HG03432 (cell line): ENCODE data around the gene RPS6KA1.
"Not testable (repeated sequence)": the region's sequence is repeated elsewhere in the genome, so short reads cannot be mapped to it uniquely, and the experiment has no call there.

Experiments used
- ATAC-seq: cut with Tn5 transposase; IDR thresholded peaks from one replicate; pipeline ENCODE4 v1.9.1; 2021; ENCODE audit warnings: mild to moderate bottlenecking, moderate library complexity; ENCODE audit not compliant: unreplicated experiment

Gene RPS6KA1

DNA sequence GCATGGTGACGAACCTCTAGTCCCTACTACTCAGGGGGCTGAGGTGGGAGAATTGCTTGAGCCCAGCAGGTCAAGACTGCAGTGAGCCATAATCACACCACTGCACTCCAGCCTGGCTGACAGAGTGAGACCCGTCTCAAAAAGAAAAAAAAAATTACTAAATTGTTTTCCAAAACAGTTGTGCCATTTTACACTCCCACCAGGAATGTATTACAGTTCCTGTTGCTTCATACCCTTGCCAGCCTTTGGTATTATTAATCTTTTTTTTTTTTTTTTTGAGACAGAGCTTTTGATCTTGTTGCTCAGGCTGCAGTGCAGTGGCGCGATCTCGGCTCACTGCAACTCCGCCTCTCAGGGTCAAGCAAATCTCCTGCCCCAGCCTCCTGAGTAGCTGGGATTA, 55.9 kb downstream of the RPS6KA1 start:
- no peak for ATAC-seq

DNA sequence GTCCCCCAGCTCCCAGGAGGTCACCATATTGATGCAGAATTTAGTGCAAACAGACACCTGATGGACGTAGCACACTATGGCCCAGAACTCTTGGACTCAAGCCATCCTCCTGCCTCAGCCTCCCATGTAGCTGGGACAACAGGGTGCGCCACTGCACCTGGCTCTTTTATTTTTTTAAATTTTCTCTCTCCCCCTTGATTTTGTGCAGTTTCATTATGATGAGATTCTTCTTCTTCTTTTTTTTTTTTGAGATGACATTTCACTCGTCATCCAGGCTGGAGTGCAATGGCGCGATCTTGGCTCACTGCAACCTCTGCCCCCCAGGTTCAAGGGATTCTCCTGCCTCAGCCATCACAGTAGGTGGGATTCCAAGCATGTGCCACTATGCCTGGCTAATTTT, 63.8 kb downstream of the RPS6KA1 start:
- ATAC-seq, result no peak

DNA sequence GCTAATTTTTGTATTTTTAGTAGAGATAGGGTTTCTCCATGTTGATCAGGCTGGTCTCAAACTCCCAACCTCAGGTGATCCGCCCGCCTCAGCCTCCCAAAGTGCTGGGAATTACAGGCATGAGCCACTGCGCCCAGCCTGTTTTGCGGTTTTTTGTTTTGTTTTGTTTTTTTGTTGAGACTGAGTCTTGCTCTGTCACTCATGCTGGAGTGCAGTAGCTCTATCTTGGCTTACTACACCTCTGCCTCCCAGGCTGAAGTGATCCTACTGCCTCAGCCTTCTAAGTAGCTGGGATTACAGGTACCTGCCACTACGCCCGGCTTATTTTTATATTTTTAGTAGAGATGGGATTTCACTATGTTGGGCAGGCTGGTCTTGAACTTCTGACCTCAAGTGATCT, 65.0 kb downstream of the RPS6KA1 start:
- not testable (repeated sequence) for ATAC-seq

DNA sequence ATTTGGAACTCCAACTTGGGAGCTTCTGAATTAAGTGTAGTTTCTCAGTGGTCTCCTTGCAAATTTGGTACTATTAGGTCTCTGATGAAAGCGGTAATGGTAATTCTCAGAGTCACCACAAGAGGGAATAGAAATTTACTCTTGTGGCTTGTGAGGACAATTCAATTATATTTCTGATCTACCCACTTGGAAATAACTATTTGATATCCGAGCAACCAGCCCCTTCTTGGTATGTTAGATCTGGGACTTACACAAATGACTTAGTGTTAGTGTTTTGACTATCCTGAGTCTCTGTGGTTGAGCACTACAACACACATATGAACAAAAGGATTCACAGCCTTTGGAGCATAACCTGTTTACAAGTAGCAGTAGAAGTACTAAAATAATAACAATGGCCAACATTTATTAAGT, 68.1 kb downstream of the RPS6KA1 start:
- ATAC-seq, result no peak

DNA sequence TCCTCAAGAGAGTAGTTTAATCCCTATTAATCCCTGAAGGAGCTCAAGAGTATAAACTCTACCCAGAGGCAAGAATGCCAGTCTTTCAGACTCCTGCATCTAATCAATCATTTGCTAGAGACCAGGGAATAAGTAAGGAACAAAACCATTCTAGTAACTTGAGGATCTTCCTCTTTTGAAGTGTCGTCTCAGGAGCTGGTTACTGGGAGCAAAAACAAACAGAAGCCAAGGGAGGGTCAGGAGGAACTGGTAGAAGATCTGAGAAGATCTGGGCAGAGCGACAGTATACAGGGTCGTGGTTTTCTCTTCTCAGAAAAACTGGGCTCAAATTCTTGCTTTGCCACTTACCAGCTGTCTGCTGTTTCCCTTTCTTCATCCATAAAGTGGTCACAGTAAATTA, 69.3 kb downstream of the RPS6KA1 start:
- no peak for ATAC-seq

DNA sequence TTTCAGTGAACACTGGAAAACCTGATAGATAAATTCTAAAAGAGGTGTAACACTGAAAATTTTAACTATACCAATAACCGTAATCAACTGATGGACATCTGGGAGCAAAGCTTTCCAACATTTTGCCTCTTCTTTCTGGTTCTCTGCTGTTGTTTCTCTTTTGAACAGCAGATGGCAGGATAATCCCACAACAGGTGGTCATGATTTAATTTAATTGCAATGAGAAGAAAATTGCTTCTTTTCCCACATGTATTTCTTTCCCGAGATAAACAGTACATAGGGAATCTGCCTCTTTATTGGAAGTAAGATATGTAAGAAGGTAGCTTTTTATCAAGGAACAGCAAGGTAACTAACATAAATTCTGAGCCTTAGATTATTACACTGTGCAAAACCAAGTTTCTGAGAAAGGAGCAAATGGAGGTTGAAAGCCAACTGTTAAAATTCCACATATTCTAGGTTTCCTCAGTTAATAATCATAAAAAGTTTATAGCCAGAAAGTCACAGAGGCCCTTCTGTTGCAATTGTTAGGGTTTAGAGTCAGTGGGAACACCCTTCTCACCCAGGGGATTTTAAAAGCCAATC, 72.9 kb downstream of the RPS6KA1 start:
- ATAC-seq, result no peak

DNA sequence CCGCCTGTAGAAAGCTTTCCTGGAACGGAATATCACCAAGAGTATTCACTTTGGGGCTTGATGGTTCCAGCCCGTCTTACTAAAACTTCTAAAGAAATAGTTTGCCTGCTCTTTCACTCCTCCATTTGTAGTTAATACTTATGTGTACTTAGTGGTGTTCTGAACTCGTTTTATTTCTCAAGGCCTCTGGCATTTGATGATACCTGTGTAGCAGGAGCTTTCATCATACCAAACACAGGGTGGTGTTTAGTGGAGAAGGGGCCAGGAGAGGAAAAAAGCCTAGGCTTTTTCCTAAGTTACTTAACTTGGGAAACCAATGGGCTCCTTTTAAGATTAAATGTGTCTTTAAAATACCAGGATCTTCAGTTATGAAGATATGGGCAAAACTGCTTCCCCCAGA, 74.3 kb downstream of the RPS6KA1 start:
- ATAC-seq, result no peak

DNA sequence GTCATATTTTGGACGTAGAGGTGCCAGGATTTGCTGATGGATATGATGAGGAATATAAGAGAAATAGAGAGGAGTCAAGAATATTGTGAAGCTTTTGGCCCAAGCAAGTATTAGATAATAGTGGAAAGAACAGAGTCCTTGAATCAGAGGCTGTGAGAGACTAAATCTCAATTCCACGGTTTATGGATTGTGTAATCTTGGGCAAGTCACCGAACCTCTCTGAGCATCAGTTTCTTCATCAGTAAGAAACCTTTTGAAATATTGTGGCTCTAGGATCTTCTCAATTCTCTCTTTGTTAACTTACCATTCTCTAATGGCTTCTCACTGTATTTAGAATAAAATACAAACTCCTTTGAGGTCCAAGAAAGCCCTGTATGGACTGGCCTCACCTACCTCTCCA, 77.6 kb downstream of the RPS6KA1 start:
- ATAC-seq, result no peak

DNA sequence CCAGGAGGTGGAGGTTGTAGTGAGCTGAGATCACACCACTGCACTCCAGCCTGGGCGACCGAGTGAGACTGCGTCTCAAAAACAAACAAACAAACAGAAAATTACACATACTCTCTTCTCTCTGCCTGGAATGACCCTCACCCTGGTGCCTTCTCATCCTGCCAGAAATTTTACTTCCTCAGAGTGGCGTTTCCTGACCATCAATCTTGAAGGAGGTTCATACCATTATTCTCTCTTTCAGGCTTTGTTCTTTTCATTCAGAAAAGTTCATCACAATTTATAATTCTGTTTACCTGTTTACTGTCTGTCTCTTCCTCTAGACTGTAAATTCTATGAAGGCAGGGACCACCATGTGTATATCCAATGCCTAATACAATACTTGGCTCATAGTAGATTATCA, 79.3 kb downstream of the RPS6KA1 start:
- no peak for ATAC-seq

DNA sequence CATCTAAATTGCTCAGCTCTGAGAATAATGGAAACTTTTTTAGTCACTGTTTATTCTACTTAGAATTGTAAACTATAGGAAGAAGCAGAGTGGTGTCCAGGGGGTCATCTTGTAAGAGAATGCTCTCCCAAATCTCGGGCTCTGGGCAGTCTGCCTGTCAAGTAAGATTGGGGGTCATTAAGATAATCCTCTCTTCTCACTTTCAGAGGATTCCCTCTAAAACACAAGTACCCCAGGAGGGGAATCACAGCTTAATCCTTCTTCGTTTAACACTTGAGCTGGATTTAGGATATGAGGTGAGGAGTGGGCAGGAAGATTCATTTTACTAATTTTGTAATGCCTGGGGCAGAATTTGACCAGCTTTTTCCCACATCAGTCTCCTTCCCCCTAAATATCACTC, 81.2 kb downstream of the RPS6KA1 start:
- no peak for ATAC-seq

DNA sequence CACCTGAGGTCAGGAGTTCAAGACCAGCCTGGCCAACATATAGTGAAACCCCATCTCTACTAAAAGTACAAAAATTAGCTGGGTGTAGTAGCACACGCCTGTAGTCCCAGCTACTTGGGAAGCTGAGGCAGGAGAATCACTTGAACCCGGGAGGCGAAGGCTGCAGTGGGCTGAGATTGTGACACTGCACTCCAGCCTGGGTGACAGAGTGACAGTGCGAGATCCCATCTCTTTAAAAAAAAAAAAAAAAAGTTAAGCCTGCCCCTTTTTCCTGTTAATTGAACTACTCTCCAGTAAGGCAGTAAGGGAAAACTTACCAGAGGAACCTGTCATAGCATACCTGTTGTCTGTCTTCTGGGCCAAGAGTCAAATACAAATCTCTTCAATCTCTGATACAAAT, 83.1 kb downstream of the RPS6KA1 start:
- not testable (repeated sequence) for ATAC-seq

DNA sequence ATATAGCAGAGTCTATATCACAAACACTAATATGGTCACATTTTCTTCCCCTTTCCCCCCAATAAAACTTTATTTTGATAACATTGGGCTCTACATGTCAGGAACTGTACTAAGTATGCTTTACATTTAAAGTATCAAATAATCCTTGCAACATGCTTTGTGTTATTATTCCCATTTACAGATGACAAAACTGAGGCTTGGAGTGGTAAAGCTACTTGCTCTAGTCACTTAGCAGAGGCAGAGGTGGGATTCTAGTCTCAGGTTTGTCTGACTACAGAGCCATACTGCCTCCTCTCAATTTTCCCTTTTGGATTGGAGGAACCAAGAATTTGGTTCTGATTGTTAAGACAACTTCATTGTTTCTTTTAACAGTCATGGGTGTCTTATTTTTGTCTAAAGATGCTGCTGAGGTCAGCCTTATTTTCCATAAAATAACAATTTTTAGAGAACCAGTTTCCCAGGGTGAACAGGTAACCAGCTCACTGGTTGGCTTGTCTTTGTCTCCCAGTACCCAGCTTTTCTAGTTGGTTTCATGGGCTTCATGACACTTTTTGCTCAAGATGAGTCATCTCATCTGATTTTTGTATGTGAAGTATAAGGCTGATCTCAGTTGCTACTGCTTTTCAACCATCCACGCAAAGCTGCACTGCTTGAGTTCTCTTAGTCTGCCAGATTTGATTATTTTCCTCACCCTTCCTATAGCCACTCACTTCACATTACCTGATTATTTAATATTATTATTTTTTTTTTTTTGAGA, 85.3 kb downstream of the RPS6KA1 start:
- ATAC-seq, result no peak

DNA sequence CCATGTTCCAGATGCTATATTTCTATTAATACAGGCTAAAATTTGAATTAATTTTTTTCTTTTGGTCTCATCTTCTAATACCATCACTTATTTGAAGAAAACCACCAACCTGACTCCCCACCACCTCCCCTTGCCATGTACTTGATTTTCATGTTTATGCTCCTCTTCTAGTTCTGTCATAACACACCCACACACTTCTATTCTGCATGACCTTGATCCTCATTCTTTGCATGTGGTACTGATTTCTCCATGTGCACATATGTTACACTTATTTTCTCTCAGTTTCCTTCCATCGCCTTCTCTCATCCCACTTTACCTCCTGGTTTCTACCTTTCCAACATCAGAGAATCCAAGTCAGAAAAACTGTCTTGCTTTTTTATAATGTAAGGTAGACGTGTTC, 87.3 kb downstream of the RPS6KA1 start:
- ATAC-seq, result no peak

DNA sequence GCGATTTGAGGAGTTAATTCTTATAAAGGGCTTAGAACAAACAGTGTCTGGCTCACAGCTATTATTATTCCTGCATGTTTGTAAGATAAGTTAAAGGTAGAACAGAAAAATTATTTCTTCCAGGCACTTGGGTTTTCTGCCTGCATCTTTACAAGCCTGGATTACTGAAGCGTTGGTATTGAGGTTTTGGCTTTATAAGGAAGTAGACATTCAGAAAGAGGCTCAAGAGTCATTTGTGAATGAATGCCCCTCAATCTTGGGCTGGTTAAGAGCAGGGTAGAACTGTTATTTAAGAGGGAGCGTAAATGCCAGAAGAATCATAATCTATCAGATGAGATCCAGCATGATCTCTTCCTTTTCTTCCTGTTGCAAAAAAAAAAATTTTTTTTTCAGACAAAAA, 89.0 kb downstream of the RPS6KA1 start:
- no peak for ATAC-seq
